HG03342 (cell line): ENCODE measurements around the gene SPIRE2.
"Not testable (repeated sequence)": the region's sequence is repeated elsewhere in the genome, so short reads cannot be mapped to it uniquely, and the experiment has no call there.

ENCODE experiments used
- ATAC-seq: cut with Tn5 transposase; IDR thresholded peaks from one replicate; pipeline ENCODE4 v1.9.1; 2021; ENCODE audit warnings: mild to moderate bottlenecking, moderate library complexity; ENCODE audit not compliant: unreplicated experiment

Gene SPIRE2

DNA sequence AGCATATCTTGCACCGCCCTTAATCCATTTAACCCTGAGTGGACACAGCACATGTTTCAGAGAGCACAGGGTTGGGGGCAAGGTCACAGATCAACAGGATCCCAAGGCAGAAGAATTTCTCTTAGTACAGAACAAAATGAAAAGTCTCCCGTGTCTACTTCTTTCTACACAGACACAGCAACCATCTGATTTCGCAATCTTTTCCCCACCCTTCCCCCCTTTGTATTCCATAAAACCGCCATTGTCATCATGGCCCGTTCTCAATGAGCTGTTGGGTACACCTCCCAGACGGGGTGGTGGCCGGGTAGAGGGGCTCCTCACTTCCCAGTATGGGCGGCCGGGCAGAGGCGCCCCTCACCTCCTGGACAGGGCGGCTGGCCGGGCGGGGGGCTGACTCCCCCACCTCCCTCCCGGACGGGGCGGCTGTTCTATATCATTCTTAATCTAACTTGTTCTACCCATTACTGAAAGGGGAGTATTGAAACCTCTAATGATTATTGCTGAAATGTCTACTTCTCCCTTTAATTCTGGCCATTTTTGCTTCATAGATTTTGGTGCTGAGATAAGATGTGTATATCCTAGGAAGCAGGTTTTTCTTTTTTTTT is 21.6 kb upstream of the SPIRE2 start:
- not testable (repeated sequence) for ATAC-seq

- ATAC-seq, result no peak
Observed at GRCh38 chr16:89808475-89808874, 19.8 kb upstream of the SPIRE2 start.

DNA sequence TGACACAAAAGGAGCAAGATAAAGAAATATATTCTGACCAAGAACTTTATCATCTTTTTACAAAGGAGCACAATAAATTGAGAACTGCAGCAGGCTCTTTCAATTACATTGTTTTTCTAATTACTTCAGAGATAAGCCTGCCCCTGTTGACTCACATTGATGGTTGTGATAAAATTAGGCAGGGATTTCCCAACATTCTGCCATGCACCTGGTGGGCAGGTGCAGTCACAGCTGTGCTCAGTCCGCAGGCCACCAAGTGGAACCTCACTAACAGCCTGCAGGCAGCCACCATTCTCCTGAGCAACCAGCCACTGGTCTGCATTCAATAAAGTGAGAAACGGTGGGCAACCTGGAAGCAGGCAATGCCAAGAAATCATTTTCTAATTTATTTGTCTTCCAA is 17.0 kb upstream of the SPIRE2 start:
- no peak for ATAC-seq

DNA sequence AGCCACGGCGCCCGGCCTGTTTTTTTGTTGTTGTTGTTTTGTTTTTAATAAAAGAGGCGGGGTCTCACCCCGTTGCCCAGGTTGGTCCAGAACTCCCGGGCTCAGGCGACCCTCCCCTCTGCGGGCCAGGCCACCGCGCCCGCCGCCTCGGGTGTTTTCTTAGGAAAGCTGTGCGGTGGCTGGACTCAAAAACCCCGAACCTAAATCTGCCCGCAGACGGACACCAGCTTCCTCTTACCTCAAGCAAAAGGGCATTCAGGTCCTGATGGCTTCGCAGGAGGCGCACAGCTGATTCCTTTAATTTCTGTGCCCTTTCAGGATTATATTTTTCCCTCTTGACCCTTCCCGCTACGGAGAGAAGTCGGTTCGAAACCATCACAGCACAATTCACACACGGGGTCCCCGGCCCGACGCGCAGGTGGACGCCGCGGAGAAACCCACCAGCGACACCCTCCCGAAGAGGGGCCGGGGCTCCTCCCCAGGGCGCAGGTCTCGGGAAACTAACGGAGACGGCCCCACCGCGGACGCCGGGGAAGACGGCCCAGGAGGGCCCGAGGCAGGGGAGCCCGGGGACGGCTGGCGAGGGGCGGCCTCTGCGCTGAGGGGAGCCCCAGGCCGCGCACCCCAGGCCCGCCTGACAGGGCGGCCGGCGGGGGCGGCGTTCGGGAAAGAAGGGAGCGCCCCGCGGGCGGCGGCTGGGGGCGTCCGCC is 12.5 kb upstream of the SPIRE2 start:
- ATAC-seq, result peak; percentile 25

GRCh38 chr16:89818851-89819403 is 9.3 kb upstream of the SPIRE2 start:
- not testable (repeated sequence) for ATAC-seq

DNA sequence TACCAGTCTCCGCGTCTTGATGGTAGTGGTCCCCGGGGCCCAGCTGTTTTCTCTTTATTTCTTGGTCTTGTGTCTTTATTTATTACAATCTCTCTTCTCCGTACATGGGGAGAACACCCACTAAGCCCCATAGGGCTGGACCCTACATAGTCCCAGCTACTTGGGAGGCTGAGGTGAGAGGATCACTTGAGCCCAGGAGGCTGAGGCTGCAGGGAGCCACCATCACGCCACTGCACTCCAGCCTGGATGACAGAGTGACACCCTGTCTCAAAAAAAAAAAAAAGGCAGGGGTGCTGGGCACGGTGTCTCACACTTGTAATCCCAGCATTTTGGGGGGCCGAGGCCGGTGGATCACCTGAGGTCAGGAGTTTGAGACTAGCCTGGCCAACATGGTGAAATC is 8.8 kb upstream of the SPIRE2 start:
- not testable (repeated sequence) for ATAC-seq

- no peak for ATAC-seq
Observed at GRCh38 chr16:89821438-89822187, 6.7 kb upstream of the SPIRE2 start.

GRCh38 chr16:89822188-89823086 is 5.8 kb upstream of the SPIRE2 start:
- no peak for ATAC-seq

- ATAC-seq, result no peak
Observed at GRCh38 chr16:89823087-89823823, 5.0 kb upstream of the SPIRE2 start.

DNA sequence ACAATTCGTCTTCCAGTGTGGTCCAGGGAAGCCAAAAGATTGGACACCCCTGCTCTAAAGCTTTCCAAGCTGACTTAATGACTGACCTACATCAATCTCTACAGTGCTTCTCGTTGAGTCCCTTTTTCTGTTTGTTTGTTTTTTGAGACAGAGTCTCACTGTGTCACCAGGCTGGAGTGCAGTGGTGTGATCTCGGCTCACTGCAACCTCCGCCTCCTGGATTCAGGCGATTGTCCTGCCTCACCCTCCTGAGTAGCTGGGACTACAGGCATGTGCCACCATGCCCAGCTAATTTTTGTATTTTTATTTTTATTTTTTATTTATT is 4.5 kb upstream of the SPIRE2 start:
- not testable (repeated sequence) for ATAC-seq

DNA sequence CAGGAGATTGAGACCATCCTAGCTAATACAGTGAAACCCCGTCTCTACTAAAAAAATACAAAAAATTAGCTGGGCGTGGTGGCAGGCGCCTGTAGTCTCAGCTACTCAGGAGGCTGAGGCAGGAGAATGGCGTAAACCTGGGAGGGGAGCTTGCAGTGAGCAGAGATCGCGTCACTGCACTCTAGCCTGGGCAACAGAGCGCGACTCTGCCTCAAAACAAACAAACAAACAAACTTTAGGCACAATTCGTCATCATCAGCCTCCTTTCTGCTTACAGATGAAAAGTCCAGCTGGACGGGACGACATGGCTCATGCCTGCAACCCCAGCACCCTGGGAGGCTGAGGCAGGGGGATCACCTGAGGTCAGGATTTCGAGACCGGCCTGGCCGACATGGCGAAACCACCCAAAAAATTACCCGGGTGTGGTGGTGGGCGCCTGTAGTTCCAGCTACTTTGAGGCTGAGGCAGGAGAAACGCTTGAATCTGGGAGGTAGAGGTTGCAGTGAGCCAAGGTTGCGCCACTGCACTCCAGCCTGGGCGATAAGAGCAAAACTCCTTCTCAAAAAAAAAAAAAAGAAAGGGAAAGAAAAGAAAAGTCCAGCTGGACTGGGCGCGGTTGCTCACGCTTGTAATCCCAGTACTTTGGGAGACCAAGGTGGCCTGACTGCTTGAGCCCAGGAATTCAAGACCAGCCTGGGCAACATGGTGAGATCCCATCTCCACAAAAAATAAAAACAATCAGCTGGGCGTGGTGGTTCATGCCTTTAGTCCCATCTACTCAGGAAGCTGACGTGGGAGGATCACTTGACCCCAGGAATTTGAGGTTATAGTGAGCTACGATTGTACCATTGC is 1.5 kb upstream of the SPIRE2 start:
- ATAC-seq, result no peak

- ATAC-seq, result no peak
Observed at GRCh38 chr16:89827383-89828198, 684 bp upstream of the SPIRE2 start.

GRCh38 chr16:89828870-89829629 is 775 bp downstream of the SPIRE2 start:
- no peak for ATAC-seq

DNA sequence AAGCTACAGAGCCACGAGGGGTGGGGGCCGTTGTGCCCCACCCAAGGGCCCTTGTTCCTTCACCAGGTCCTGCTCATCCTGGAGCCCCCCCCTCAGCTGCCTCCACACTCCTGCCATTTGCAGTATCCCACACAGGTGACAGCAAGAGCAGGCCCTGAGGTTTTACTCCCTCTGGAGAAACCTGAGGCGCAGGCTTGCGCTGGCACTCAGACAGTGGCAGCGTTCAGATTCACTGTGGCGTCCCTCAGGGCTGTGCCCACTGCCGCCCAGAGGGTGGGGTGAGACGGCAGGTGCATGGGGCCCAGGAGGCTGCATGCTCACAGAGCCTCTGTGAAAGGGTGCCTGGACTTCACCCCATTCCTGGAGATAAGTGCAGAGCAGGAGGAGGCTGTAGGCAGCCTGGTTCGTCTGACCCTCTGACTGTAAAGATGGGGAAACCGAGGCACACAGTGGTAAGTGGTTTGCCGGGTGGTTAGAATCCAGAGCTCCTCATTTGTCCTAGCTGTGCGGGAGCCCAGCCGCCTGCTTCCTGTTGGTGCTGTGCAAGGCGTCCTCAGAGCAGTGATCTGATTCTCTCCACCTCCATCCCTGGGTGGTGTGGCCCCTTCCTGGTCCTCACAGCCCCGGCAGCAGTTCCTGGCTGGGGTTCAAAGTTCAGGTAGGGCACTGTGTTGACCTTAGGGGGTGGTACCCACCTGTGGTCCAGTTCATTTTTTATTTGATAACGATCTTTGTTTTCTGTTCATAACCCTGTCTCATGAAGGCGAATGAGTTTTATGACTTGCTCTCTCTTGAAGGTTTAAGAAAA is 1.6 kb downstream of the SPIRE2 start:
- ATAC-seq, result no peak

- ATAC-seq, result no peak
Observed at GRCh38 chr16:89831810-89832328, 3.6 kb downstream of the SPIRE2 start.

- ATAC-seq, result not testable (repeated sequence)
Observed at GRCh38 chr16:89833664-89834363, 5.5 kb downstream of the SPIRE2 start.
